ENCODE results near the gene SELENOH.

The SELENOH gene, protein sequence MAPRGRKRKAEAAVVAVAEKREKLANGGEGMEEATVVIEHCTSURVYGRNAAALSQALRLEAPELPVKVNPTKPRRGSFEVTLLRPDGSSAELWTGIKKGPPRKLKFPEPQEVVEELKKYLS

DNA sequence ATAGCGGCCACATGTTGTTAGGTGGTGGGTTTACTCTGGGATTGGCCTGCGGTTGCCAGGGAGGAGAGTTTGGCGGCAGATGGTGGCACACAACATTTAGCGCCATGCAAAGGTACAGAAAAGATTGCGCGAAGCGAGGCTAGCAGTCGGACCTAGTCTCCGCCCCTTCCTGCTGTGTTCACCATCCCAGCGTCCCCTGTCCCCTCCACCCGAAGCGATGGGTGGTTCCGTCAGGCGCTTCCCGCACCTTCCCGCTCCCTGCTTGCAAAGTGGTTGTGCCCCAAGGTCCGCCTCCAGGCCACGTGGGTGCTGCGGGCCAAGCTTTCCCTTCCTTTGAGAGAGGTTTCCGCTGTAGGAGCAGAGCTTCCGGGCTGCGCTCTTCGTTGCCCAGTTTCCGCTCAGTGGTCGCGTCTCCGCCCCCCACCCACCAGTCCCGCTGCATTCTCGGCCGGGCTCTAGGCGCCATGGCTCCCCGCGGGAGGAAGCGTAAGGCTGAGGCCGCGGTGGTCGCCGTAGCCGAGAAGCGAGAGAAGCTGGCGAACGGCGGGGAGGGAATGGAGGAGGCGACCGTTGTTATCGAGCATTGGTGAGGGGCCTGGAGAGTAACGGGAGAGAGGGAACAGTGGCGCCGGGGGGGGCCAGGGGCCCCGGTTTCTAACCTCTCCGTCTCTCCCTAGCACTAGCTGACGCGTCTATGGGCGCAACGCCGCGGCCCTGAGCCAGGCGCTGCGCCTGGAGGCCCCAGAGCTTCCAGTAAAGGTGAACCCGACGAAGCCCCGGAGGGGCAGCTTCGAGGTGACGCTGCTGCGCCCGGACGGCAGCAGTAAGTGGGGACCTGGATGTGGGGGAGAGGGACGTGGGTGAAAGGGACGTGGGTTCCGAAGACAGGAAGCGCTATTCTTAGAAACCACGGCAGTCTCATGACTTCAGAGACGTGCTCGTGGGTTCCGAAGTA, at the start of gene SELENOH:
Gene SELENOH (plus strand): TSS at position 360 of the 955 bp plus-strand sequence. CDS start 105 bp downstream, at position 465.
- H3K9me2 ChIP-seq (replicated peaks; ENCODE audit: insufficient read depth, low read length), result no peaks in the 10 kb centered on the region
- TF ChIP-seq EZH2phosphoT487 (IDR thresholded peaks at IDR 0.05; ENCODE audit: low read length), result no peak
- no peak for TF ChIP-seq EZH2 (optimal IDR thresholded peaks at IDR 0.05; ENCODE audit: low read depth, low read length)
- TF ChIP-seq, protein P1, sequence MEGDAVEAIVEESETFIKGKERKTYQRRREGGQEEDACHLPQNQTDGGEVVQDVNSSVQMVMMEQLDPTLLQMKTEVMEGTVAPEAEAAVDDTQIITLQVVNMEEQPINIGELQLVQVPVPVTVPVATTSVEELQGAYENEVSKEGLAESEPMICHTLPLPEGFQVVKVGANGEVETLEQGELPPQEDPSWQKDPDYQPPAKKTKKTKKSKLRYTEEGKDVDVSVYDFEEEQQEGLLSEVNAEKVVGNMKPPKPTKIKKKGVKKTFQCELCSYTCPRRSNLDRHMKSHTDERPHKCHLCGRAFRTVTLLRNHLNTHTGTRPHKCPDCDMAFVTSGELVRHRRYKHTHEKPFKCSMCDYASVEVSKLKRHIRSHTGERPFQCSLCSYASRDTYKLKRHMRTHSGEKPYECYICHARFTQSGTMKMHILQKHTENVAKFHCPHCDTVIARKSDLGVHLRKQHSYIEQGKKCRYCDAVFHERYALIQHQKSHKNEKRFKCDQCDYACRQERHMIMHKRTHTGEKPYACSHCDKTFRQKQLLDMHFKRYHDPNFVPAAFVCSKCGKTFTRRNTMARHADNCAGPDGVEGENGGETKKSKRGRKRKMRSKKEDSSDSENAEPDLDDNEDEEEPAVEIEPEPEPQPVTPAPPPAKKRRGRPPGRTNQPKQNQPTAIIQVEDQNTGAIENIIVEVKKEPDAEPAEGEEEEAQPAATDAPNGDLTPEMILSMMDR (IDR thresholded peaks at IDR 0.05; ENCODE audit: low read length), result no peak
- 0 out of 2 replicates have a peak, but pooled peaks cover 5% of the 10 kb centered on the region for H3K4me1 ChIP-seq (ENCODE audit: low read length)
- no peaks in the 10 kb centered on the region for H3K27me3 ChIP-seq (replicated peaks; ENCODE audit: insufficient read depth, low read length)
- H3K4me2 ChIP-seq (ENCODE audit: low read depth, low read length), result peak within 1 kb of the TSS; percentile 89
- peaks cover 47% of the 10 kb centered on the region for H3K79me2 ChIP-seq (ENCODE audit: low read length)
- H2AFZ ChIP-seq (ENCODE audit: low read length), result peak within 1 kb of the TSS; percentile 55
- H3K4me3 ChIP-seq (ENCODE audit: low read length), result peak within 1 kb of the TSS; percentile 84
- peaks cover 4% of the 10 kb centered on the region for H3K36me3 ChIP-seq (replicated peaks; ENCODE audit: insufficient read depth, low read length)
- DNase-seq, result peak; percentile 96
- peak within 1 kb of the TSS; percentile 92 for H3K9ac ChIP-seq (ENCODE audit: low read length)
- H3K9me3 ChIP-seq (replicated peaks; ENCODE audit: insufficient read depth, low read length), result no peaks in the 10 kb centered on the region
- H3K27ac ChIP-seq (ENCODE audit: low read length), result peak within 1 kb of the TSS; percentile 70
- H4K20me1 ChIP-seq (ENCODE audit: insufficient read depth, low read length), result no peaks in the 10 kb centered on the region
- H3F3A ChIP-seq (ENCODE audit: insufficient read depth, low read length), result peaks cover 6% of the 10 kb centered on the region

DNA sequence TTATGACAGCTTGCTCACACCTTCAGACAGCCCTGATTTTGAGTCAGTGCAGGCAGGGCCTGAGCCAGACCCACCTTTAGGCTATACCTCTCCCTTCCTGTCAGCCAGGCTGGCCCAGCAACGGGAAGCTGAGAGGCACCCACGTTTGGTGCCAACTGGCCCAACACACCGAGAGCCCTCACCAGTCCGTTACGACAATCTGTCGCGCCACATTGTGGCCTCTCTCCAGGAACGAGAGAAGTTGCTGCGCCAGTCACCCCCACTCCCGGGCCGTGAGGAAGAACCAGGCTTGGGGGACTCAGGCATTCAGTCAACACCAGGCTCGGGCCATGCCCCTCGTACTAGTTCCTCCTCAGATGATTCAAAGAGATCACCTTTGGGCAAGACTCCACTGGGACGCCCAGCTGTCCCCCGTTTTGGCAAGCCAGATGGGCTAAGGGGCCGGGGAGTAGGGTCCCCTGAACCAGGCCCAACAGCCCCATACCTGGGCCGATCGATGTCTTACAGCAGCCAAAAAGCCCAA, 42.4 kb upstream of the SELENOH start:
- peaks cover 9% of the 10 kb centered on the region for H3K36me3 ChIP-seq (replicated peaks; ENCODE audit: insufficient read depth, low read length)
- H2AFZ ChIP-seq (ENCODE audit: low read length), result no peak overlapping the region
- no peaks in the 10 kb centered on the region for H3K9me2 ChIP-seq (replicated peaks; ENCODE audit: insufficient read depth, low read length)
- H3K9me3 ChIP-seq (replicated peaks; ENCODE audit: insufficient read depth, low read length), result no peaks in the 10 kb centered on the region
- H3K27me3 ChIP-seq (replicated peaks; ENCODE audit: insufficient read depth, low read length), result no peaks in the 10 kb centered on the region
- no peaks in the 10 kb centered on the region for H3F3A ChIP-seq (ENCODE audit: insufficient read depth, low read length)
- no peak for DNase-seq
- H3K9ac ChIP-seq (ENCODE audit: low read length), result no peak overlapping the region
- H3K4me3 ChIP-seq (ENCODE audit: low read length), result no peak overlapping the region
- H3K27ac ChIP-seq (ENCODE audit: low read length), result no peak overlapping the region
- H3K4me2 ChIP-seq (ENCODE audit: low read depth, low read length), result no peak overlapping the region
- H3K79me2 ChIP-seq (ENCODE audit: low read length), result no peaks in the 10 kb centered on the region
- no peaks in the 10 kb centered on the region for H4K20me1 ChIP-seq (ENCODE audit: insufficient read depth, low read length)
- no peaks in the 10 kb centered on the region for H3K4me1 ChIP-seq (ENCODE audit: low read length)
- TF ChIP-seq EZH2 (optimal IDR thresholded peaks at IDR 0.05; ENCODE audit: low read depth, low read length), result no peak
- no peak for TF ChIP-seq EZH2phosphoT487 (IDR thresholded peaks at IDR 0.05; ENCODE audit: low read length)
- TF ChIP-seq, protein P1 (IDR thresholded peaks at IDR 0.05; ENCODE audit: low read length), result no peak

DNA sequence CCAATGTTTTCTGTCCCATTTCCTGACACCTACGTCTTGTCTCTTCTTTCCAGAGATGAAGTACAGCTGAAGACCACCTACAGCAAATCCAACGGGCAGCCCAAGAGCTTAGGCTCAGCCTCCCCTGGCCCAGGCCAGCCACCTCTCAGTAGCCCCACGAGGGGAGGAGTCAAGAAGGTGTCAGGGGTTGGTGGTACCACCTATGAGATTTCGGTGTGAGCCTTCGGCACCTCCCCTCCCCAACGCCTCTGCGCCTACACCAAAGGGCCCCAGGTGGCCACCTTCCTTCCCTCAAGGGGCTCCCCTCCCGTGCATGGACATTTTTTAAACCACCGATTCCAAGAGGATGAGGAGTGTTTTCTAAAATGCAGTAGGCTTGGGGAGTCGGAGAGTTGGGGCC, 41.5 kb upstream of the SELENOH start:
- Histone ChIP-seq H3K36me3 (replicated peaks; ENCODE audit: insufficient read depth, low read length) (peaks cover 5% of the 10 kb centered on the region; the same call in 1 of the 2 replicates), H3K27ac (ENCODE audit: low read length) (no peak overlapping the region), H3K4me3 (ENCODE audit: low read length) (no peak overlapping the region), H3K9ac (ENCODE audit: low read length) (no peak overlapping the region), H2AFZ (ENCODE audit: low read length) (no peak overlapping the region), H3K4me1 (ENCODE audit: low read length) (no peaks in the 10 kb centered on the region), H3F3A (ENCODE audit: insufficient read depth, low read length) (no peaks in the 10 kb centered on the region), H3K9me3 (replicated peaks; ENCODE audit: insufficient read depth, low read length) (no peaks in the 10 kb centered on the region), H3K27me3 (replicated peaks; ENCODE audit: insufficient read depth, low read length) (no peaks in the 10 kb centered on the region), H3K4me2 (ENCODE audit: low read depth, low read length) (no peak overlapping the region), H3K79me2 (ENCODE audit: low read length) (no peaks in the 10 kb centered on the region), H4K20me1 (ENCODE audit: insufficient read depth, low read length) (no peaks in the 10 kb centered on the region), H3K9me2 (replicated peaks; ENCODE audit: insufficient read depth, low read length) (no peaks in the 10 kb centered on the region)
- TF ChIP-seq EZH2 (optimal IDR thresholded peaks at IDR 0.05; ENCODE audit: low read depth, low read length) (no peak), EZH2phosphoT487 (IDR thresholded peaks at IDR 0.05; ENCODE audit: low read length) (no peak)
- TF ChIP-seq, protein P1 (IDR thresholded peaks at IDR 0.05; ENCODE audit: low read length), result no peak
- DNase-seq, result no peak
